Fibroblast of skin of back (primary cell): ENCODE results near the gene TMEM17. TPM values are rescaled to one million over a fixed set of nuclear protein-coding genes. Genes with fewer than 3 reads are reported as not detected.
A peak's percentile ranks its signal among the peaks of the same experiment; 100 is the strongest.
"Not testable (repeated sequence)": the region's sequence is repeated elsewhere in the genome, so short reads cannot be mapped to it uniquely, and the experiment has no call there.

Source experiments
- DNase-seq: peaks from one replicate; pipeline ENCODE4 v3.0.0-alpha.2; 2013
- polyA plus RNA-seq, 2 experiments: library from polyadenylated mRNA; unstranded; fragments of 120-200 nt; gene quantifications; one replicate each; pipeline ENCODE4 v1.2.1, GENCODE V29; 2013; ENCODE audit not compliant: insufficient read length in 2 of 2

The TMEM17 gene
- 2.3 TPM for polyA plus RNA-seq (2013, experiment 1 of 2; ENCODE audit: insufficient read length)
- 2.5 TPM for polyA plus RNA-seq (2013, experiment 2 of 2; ENCODE audit: insufficient read length)

GRCh38 chr2:62505750-62506420, at the start of gene TMEM17:
TSS of gene TMEM17 (minus strand) at chr2:62506195. CDS start at chr2:62506129, 66 bp downstream.
- DNase-seq = peak; percentile 89

GRCh38 chr2:62554440-62554839, 48.4 kb upstream of the TMEM17 start:
- no peak for DNase-seq

GRCh38 chr2:62550461-62550860, 44.5 kb upstream of the TMEM17 start:
- DNase-seq = peak; percentile 74

- DNase-seq = peak; percentile 17
Measured at GRCh38 chr2:62547854-62548253, 41.9 kb upstream of the TMEM17 start.

GRCh38 chr2:62545261-62545660, 39.3 kb upstream of the TMEM17 start:
- no peak for DNase-seq

GRCh38 chr2:62540408-62541168, 34.6 kb upstream of the TMEM17 start:
- no peak for DNase-seq

GRCh38 chr2:62539606-62540407, 33.8 kb upstream of the TMEM17 start:
- DNase-seq = peak; percentile 16

- no peak for DNase-seq
Measured at GRCh38 chr2:62538756-62539155, 32.8 kb upstream of the TMEM17 start.

- DNase-seq = no peak
Measured at GRCh38 chr2:62537814-62538213, 31.8 kb upstream of the TMEM17 start.

- no peak for DNase-seq
Measured at GRCh38 chr2:62536873-62537547, 31.0 kb upstream of the TMEM17 start.

- DNase-seq = not testable (repeated sequence)
Measured at GRCh38 chr2:62535521-62535920, 29.5 kb upstream of the TMEM17 start.

- DNase-seq = no peak
Measured at GRCh38 chr2:62531594-62531993, 25.6 kb upstream of the TMEM17 start.

- no peak for DNase-seq
Measured at GRCh38 chr2:62529758-62530157, 23.8 kb upstream of the TMEM17 start.

- no peak for DNase-seq
Measured at GRCh38 chr2:62527478-62528210, 21.6 kb upstream of the TMEM17 start.

- DNase-seq = no peak
Measured at GRCh38 chr2:62526531-62527381, 20.8 kb upstream of the TMEM17 start.

- no peak for DNase-seq
Measured at GRCh38 chr2:62525549-62526269, 19.7 kb upstream of the TMEM17 start.

GRCh38 chr2:62524293-62524941, 18.4 kb upstream of the TMEM17 start:
- DNase-seq = no peak

- not testable (repeated sequence) for DNase-seq
Measured at GRCh38 chr2:62521061-62521460, 15.1 kb upstream of the TMEM17 start.

- DNase-seq = no peak
Measured at GRCh38 chr2:62512384-62512783, 6.4 kb upstream of the TMEM17 start.
